D341Med (cell line): Measurements from ENCODE around the gene CPSF4L.
A peak's percentile ranks its signal among the peaks of the same experiment; 100 is the strongest.

Experiments used
- DNase-seq: peaks from one replicate; pipeline ENCODE4 v3.0.0; 2012; ENCODE audit warnings: low spot score

Gene CPSF4L

DNA sequence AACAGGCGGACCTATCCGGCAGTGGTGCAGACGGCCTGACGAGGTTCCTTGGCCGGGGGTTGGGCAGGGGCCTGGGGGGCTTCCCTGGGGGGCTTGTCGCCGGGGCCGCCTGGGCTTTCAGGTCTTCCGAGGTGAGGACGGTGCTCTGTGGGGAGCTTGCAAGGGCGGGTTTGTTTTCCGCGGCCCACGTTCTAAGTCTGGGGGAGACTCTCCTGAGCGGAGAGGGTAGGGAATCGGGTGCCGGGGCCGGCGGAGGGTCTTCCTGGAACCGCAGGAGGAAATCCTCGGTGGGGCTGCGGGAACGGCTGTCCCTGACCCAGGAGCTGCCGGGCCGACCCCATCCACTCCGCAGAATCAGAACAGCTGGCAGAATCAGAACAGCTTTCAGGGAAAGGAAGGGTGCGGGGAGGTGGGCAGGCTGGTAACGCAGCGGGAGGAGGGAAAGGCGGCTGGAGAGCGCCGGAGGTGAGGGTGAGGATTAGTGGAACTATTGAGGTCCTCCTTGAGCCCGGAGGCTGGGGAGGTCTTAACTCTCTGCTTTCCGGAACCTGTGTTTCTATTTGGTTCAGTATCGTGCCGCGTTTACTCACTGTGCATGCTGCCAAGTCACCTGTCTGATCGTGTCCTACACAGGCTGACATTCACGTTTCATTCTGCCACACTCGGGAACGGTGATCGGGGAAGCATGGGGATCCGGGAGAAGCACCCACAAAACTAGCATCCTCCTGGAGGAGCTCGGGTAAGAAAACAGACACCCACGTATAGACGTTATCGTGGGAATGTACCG, 28.9 kb downstream of the CPSF4L start:
- peak; percentile 90 for DNase-seq

DNA sequence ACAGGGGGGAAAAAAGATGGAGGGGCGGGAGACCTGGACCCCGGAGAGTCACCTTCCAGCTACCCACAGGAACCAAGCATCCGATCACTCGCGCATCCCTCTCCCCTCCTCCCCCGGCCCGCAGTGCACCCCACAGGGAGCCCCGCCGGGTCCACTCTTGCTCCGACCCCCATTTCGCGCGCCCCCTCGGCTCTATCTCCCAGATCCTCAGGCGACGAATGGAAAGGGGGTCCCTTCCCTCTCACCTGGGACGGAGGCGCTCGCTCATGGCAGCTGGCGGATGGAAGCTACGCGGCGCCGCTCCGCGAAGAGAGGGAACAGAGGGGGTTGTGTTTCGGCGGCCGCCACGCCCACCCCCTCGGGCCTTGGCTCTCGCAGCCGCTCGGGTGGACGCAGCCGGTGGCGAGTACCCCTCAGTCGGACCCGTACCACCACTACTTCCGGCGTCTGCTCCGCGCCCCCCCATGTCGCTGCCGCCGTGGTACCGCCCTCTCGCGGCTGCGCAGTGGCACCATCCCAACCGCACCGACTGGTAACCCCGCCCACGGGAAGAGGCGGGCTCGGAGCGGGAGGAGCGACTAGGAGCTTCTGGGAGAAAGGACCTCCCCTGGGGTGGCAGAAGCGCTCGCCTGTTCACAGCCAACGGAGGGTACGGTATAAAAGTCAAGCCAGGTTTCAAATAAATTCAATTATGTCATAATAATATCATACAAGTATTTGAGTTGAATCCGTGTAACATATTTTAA, 29.7 kb downstream of the CPSF4L start:
- DNase-seq, result peak; percentile 100

DNA sequence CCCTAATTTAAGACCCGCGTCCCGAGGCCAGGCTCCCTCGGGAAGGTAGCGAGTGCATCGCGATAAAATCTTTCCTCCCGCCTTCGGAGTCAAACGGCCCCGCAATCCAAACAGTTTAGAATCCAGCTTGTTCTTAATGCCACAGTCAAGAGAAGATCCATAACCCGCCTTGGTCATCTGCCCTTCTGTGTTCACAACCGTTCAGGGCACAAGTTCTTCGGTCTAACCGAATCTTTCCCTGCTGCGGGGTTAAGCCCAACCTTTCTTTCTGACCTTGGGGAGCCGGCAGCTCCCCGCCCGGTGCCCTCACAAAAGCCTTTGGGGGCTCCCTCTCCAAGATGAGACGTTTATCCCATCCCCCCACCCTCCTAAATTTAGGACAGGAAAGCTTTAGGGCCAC, 30.3 kb downstream of the CPSF4L start:
- peak; percentile 54 for DNase-seq

DNA sequence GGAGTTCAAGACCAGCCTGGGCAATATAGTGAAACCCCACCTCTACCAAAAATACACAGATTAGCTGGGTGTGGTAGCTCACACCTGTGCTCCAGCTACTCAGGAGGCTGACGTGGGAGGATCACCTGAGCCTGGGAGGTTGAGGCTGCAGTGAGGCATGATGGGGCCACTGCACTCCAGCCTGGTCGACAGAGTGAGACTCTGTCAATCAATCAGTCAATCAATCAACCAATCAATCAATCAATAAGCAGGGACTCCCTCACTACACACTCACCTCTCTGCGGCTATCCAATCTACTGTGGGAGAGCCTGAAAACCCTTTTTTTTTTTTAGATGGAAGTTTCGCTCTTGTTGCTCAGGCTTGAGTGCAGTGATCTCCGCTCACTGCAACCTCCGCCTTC, 31.6 kb downstream of the CPSF4L start:
- DNase-seq, result no peak

DNA sequence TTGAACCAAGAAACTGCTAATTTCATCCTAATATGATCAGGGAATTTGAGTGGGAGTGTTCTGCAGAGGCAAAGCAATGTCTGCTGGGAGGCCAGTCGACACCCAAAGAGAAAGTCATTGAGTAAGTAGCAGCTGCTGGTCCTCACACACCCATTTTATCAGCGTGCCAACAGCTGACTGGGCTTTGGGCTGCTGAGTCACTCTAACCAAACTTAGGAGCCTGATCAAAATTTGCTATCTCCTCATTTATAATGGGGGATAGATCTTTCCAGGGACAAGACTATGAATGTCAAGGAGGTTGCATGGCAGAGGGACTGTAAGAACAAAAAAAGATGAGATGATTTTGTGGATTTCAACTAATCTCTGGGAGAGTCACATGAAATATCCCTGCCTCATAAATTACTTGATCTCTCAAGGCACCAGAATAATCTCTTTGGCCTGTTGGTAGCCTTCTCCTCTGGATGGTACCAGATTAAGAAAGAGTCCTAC, 32.9 kb downstream of the CPSF4L start:
- DNase-seq, result peak; percentile 53

DNA sequence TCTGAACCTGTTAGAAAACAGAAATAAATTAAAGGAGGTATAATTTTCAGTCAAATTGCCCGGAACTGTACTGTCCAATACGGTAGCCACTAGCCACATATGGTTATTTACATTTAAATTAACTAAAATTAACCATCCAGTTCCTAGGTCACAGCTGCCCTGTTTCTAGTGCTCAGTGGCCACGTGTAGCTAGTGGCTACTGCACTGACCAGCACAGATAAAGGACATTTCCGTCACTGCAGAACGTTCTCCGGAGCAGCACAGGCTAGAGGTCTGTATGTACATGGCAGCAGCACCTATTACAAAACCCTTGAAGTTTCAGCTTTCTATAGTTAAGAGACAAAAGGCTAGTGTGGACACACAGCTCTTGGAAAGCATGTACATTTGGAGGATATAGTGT, 33.7 kb downstream of the CPSF4L start:
- DNase-seq, result no peak

DNA sequence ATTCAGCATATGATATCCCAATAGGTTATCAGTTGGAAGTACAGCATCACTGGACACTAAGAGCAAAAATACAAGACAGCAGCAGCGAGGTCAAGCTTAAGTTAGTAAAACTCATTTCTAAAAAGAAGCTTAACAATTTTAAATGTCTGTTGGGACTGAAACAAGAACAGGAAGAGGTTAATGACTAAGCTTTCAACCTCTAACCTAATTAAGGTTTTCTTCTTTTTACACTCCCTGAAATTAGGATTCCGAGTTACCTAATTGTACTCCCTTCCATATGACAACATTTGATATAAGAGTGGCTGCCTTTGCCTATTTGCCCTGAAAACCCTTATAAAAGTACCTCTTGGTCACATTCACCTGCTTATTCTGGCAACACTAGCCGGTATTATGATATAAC, 34.3 kb downstream of the CPSF4L start:
- no peak for DNase-seq

DNA sequence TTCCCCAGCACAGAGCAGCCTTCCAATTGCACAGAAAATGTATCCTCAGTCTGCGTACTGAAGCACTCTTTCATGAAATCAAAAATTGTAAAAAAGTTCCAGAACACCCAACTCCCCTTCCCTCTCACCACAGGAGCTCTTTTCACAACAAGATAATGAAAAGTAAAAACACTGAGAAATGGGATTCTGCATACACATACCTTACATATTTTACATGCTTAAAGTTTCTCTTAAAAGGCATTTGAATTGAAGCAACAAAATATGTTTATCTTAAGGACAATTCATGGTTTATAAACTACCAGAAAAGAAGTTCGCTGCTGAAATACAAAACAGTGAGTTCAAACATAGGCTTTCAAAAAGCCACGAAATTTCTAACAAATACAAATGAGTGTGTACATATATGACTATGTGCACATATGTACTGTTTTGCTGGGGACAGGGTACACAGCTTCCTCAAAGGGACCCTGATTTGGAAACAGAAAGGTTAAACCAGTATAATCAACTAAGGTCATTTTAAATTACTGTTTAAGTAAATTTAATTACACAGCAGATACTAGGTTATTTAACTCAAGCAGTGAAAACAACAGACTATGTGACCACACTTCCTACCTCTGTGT, 35.0 kb downstream of the CPSF4L start:
- DNase-seq, result no peak

DNA sequence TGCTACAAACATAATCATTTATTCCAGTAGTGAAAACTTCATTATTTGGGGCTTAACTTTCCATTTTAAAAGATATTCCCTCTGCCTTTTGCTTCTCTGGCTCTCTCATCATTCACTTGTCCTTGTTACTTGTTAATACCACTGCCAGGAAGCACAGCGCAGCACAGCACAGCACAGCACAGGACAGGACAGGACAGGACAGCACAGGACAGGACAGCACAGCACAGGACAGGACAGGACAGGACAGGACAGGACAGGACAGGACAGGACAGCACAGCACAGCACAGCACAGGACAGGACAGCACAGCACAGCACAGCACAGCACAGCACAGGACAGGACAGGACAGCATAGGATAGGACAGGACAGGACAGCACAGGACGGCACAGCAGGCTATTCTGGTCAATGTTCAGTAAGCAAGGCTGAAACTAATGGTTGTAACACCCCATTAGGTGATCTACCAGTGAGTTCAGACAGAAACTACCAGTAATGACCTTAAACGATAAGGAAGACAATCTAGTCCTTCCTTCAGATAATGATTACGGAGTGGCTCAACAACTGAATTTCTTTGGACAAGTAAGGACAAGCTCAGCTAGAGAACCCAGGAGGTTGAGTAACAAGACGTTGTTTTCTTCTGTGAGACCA, 36.9 kb downstream of the CPSF4L start:
- DNase-seq, result no peak

DNA sequence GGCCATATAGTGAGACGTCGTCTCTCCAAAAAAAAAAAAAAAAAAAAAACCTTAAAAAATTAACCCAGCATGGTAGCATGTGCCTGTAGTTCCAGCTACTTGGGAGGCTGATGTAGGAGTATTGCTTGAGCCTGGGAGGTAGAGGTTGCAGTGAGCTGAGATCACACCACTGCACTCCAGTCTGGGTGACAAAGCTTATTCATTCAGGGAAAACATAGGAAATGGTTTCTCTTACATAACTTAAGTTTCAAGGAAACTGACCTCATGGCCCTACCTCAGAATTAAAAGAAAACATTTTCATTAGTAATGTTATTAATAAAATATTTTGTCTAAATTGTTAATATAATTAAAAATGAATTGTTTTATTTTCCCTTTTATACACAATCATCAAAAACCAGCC, 37.4 kb downstream of the CPSF4L start:
- no peak for DNase-seq

DNA sequence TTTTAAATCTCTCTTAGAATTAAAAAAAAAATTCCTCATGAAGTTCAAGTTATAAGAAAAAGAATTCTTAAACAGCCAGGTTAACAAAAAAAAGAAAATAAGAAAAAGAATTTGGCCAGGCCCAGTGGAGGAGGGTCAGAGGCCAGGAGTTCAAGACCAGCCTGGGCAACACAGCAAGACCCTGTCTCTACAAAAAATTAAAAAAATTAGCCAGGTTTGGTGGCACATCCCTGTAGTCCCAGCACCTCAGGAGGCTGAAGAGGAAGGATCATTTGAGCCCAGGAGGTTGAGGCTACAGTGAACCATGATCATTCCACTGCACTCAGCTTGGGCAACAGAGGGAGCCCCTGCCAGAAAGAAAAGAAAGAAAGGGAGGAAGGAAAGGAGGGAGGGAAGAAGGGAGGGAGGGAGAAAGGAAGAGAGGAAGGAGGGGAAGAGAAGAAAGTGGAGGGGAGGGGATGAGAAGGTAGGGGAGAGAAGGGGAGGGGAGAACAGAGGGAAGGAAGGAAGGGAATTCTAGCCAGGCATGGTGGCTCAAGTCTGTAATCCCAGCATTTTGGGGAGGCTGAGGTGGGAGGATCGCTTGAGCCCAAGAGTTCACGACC, 38.0 kb downstream of the CPSF4L start:
- DNase-seq, result no peak

DNA sequence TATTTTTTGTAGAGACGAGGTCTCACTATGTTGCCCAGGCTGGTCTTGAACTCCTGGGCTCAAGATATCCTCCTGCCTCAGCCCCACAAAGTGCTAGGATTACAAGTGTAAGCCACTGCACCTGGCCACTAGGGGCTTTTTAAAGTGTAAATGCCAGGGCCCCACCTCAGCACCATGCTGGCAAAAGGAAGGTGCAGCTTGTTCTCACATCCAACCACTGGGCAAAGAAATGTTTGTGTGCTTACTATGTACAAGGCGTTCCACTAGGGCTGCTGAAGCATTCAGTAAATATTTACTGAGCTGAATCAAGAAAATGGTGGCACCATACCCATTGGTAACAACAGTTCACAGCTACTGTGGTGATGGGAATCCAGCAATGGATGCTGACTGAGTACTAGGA, 46.2 kb downstream of the CPSF4L start:
- DNase-seq, result no peak

DNA sequence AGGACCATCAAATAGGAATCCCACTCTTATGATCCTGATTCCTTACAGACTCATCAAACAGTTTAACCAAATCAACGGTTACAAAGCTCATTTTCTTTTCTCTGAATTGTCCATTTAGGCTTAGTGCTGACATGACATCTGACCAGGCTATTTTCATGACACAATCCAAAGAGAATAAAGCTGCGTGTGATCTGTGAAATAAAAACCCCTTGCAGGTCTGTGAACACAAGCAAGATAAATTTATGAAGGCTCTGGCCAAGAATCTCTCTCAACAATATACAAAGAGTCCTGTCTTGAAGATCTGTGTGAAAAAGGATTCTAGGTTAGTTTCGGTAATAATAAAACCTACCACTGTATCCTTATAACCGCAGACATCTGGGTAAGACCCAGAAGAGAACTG, 46.8 kb downstream of the CPSF4L start:
- DNase-seq, result no peak

DNA sequence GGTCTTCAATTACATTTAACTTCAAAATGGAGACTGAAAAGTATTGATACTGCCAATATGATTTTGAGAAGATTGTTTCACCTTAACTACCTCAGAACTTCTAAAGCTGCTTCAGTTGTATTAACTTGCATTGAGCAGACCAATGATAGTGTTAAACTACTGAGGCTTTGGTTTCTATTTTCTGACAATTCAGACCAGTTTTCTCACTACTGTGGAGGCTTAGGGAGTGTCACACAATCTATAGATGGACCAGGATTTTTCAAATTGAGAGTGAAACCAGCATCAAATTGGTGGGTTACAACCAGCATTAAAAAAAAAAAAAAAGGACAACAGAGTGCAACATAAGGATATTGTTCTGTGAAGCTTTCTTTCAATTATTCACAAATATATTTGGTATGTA, 47.7 kb downstream of the CPSF4L start:
- no peak for DNase-seq

DNA sequence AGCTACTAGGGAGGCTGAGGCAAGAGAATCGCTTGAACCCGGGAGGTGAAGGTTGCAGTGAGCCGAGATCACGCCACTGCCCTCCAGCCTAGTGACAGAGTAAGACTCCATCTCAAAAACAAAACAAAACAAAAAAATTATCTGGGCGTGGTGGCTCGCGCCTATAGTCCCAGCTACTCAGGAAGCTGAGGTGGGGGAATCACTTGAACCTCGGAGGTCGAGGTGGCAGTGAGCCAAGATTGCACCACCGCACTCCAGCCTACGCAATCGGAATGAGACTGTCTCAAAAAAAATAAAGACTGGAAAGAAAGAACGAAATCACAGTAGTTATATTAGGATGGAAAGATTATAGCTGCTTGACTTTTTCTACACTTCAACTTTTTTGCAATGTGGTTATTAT, 49.9 kb downstream of the CPSF4L start:
- no peak for DNase-seq

DNA sequence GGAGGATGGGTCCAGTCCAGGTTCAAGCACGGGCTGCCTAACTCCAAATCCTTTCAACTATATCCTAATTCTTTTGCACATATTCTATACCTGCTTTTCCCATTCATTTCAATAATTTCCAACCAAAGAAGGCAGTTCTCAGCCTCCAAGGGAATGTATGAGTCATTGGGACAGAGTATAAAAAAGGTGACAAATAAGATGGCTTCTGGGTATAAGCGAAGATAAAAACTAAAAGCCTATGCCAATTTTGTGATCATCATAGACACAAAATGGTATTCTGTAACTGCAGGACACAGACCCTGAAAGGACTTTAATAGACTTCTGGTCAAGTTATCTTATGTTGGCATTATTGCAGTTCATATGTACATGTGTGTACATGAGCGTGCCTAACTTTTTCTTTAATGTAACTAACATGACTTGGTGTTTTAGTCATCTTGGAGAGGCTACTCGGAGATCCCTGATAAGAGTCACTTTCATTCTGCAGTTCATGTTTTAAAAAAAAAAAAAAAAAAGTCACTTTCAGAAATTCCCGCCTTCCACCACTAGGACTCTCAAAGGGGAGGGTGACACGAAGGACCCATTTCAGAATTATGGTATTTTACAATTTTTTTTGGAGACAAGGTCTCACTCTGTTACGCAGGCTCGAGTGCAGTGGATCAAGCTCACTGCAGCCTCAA, 51.5 kb downstream of the CPSF4L start:
- no peak for DNase-seq

DNA sequence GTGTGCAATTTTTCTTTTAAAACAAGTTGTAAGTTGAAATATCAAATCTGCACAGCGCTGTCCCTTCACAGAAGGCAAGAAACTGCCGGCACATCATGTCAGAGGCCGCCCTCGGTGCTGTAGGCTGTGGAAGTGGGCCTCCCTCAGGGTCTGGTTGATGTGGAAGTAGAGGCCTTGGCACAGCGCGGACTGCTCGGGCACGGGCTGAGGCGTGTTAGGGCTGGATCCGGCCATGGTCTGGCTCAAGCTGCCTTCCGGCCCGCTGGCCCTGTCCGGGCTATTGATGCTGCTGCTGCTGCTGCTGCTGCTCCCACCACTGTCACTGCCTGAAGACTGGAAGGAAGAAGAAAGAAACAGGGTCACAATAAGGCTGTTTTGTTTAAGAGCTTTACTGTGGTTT, 52.2 kb downstream of the CPSF4L start:
- DNase-seq, result no peak

DNA sequence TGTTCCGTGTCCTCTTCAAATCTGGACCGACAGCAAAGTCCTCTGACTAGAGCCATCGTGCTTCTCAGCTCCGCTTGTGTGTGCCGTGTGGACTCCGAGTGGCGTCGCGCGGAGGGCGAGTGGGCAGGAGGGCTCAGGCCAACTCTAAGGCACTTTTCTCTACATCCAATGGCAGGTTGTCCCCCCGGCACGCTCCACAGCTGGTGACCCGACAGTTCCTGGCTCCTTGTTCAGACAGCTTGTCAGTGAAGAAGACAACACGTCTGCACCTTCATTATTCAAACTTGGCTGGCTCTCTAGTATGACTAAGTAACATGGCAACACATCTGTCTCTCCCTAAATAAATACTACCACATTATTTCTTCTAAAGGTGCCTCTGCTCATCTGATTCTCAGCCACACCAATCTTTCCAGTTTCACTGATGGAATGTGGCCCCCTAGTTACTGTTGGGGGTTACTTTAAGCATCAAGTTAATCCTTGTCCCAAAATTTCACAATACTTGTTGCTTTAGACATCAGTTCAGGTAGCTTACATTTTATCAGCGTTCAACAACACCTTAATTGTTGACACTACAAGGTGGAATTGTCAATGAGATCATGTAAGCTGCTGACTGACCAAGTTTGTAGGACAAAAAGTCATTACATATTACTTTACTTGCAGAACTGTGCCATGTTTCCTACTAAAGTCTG, 53.4 kb downstream of the CPSF4L start:
- DNase-seq, result no peak

DNA sequence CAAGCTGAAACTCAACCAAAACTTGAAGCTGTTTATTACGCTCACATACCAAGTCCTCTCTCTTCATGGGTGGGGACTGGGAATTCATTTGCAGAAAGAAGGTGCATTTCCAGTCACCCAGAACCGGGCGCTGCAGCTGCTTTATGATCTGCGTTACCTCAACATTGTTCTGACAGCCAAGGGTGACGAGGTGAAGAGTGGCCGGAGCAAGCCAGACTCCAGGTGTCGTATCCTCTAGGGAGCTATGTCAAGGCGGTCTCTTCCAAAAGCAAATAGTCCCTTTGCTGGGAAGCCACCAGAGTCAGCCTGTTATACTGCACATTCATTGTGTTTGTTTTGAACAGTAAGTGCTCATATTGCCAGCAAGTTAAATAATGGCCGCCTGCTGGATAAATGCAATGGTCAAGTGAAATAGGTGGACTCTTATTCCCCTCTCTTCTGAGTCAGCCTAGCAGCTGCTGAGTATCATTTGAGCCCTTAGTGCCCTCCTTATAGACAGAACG, 56.2 kb downstream of the CPSF4L start:
- DNase-seq, result no peak

DNA sequence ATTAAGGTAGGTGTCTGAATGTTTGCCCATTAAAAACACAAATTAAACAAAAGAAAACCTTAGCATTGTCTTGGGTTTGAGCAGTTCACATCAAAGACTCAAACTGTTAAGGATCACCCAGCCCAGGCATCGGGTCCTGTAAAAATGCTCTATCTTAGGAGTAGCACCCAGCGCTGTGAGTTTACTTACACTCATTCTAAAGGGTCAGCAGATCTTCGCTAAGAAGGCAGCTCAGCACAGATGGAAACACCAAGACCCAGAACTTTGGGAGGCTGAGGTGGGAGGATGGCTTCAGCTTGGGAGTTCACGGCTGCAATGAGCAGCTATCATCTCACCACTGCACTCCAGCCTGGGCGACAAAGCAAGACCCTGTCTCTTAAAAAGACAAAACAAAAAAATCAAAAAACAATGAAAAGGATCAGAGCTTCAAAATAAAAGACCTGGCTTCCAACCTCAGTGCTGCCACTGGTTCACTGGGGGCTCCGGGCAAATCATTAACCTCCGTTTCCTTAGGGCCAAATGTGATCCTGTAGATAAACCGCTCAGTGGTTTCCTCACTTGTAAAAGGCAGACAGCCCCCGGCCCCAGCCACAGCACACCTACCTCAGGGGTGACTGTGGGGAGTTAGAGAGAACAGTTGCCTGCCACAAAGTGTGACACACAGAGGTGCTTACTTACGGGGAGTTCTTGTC, 57.7 kb downstream of the CPSF4L start:
- DNase-seq, result no peak
